HG03571 (cell line): ENCODE measurements around the gene FNDC3A.
"Not testable (repeated sequence)": the region's sequence is repeated elsewhere in the genome, so short reads cannot be mapped to it uniquely, and the experiment has no call there.

Source experiments
- ATAC-seq: cut with Tn5 transposase; IDR thresholded peaks from one replicate; pipeline ENCODE4 v1.9.1; 2021; ENCODE audit not compliant: unreplicated experiment

Gene FNDC3A

GRCh38 chr13:49132479-49133002 lies 156.8 kb downstream of the FNDC3A start:
- ATAC-seq = no peak

GRCh38 chr13:49134305-49134704 lies 158.6 kb downstream of the FNDC3A start:
- ATAC-seq = no peak

DNA sequence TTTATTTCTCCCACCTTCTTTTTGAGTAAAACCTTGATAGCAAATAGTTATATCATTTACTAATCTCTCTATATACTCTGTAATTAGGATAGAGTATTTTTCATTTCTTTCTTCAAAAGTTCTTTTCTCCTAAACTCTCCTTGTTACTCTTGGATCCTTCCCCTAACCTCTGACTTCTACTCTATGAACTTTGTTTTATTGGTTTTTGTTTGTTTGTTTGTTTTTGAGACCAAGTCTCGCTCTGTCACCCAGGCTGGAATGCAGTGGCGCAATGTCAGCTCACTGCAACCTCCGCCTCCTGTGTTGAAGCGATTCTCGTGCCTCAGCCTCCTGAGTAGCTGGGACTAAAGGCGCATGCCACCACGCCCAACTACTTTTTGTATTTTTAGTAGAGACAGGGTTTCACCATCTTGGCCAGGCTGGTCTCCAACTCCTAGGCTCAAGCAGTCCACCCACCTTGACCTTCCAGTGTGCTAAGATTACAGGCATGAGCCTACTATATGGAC lies 161.5 kb downstream of the FNDC3A start:
- ATAC-seq = not testable (repeated sequence)

GRCh38 chr13:49140910-49141611 lies 165.3 kb downstream of the FNDC3A start:
- ATAC-seq = no peak

- ATAC-seq = no peak
These were observed 171.2 kb downstream of the FNDC3A start for GRCh38 chr13:49146950-49147355.

DNA sequence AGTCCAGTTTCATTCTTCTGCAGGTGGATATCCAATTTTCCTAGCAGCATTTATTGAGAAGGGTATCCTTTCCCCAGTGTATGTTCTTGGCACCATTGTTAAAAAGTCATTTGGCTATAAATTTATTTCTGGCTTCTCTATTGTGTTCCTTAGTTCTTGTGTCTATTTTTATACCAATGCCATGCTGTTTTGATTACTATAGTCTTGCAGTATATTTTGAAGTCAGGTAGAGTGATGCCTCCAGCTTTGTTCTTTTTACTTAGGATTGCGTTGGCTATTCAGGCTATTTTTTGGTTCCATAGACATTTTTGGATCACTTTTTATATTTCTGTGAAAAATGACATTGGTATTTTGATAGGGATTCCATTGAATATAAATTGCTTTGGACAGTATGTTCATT lies 172.7 kb downstream of the FNDC3A start:
- ATAC-seq = no peak

DNA sequence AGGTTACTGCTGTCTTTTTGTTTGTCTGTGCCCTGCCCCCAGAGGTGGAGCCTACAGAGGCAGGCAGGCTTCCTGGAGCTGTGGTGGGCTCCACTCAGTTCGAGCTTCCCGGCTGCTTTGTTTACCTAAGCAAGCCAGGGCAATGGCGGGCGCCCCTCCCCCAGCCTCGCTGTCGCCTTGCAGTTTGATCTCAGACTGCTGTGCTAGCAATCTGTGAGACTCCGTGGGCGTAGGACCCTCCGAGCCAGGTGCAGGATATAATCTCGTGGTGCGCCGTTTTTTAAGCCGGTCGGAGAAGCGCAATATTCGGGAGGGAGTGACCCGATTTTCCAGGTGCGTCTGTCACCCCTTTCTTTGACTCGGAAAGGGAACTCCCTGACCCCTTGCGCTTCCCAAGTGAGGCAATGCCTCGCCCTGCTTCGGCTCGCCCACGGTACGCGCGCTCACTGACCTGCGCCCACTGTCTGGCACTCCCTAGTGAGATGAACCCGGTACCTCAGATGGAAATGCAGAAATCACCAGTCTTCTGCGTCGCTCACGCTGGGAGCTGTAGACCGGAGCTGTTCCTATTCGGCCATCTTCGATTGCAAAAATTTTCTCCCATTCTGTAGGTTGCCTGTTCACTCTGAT lies 182.4 kb downstream of the FNDC3A start:
- not testable (repeated sequence) for ATAC-seq

DNA sequence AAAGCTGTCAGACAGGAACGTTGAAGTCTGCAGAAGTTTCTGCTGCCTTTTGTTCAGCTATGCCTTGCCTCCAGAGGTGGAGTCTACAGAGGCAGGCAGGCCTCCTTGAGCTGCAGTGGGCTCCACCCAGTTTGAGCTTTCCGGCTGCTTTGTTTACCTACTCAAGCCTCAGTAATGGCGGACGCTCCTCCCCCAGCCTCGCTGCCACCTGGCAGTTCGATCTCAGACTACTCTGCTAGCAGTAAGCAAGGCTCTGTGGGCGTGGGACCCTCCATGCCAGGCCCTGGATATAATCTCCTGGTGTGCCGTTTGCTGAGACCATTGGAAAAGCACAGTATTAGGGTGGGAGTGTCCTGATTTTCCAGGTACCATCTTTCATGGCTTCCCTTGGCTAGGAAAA lies 187.4 kb downstream of the FNDC3A start:
- not testable (repeated sequence) for ATAC-seq

GRCh38 chr13:49164712-49165111 lies 189.0 kb downstream of the FNDC3A start:
- no peak for ATAC-seq

DNA sequence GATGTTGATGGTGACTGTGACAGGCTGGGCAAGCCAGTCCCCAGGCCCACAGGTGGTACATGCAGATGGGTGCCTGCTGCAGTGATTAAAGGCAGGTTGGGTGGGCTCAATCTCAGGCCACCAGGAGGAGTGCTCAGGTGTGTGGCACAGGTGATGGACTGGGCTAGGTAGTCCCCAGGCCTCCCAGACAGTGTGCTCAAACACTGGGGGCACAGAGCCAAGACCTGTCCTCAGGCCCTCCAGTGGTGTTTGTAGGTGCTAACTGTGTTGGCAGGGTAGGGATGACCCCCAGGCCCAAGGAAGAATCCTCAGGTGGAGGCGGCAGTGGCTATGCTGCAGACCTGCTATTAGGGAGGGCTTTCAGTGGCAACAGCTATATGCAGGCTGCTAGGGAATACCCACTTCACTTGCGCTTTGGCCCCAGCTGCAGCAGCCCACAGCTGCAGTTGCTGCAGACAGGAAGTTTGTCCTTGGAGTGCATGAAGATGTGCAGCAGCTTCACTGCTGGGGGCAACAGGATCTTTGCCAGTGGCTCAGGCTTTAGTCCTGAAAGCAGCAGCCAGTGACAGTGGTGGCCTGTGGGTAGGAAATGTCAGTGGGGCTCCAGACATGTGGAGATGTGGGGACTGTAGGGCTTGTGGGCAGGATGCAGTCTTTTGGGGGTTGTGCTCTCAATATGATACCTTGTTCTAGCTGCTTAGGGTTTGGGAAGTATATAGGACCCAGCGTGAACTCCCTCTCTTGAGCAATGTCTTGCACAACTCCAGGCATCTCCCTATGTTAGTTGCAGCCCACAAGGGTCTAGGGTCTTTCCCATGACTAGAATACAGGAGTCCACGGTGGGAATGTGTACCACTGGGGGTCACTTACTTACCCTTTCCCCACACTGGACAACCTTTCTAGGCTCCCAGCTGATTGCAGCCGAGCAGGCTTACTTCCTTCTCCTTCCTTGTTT lies 190.4 kb downstream of the FNDC3A start:
- ATAC-seq = no peak

- ATAC-seq = no peak
These were observed 195.6 kb downstream of the FNDC3A start for GRCh38 chr13:49171359-49171758.

DNA sequence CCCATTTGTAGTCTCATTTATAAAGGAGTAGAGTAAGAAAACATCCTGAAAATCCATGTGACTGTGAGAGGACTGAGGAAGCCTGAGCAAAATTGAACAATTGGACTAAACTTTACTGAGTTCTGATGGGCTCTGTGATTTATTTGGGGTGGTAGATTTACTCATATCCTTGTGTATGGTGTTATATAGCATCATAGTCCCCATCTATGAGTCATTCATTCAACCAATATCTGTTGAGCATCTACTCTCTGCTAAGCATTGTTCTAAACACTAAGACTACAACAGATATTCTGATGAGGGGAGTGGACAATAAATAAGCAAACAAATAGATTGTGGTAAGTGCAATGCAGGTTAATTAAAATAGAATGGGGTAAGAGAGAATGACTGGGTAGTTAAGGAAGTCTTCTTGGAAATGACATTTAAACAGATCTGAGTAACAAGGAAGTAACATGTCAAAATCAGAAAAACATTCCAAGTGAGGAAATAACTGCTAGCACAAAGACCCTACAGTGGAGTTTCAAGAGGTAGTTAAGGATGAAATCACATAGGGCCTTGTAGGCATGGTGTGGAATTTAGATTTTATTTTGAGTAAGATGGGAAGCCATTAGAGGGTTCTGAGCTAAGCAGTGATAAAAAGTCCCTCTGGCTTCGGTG lies 208.1 kb downstream of the FNDC3A start:
- ATAC-seq = no peak

DNA sequence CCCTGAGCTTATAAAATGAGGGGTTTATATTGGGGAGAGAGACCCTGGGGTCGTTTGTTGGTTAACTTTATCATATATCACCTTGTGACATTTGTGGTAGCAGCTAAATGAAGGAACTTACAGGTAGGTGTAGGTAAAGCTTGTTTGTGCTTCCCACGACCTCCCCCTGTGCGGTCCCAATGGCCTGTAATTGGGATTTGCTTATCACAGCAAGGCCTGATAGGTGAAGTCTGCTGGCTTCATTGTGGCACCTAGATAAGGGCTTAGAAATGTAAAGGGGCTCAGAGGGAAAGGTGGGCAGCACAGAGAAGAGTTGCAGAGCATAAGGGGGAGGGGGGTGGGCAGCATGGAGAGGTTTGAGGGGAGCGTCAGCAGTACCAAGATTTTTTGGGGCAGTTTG lies 208.9 kb downstream of the FNDC3A start:
- ATAC-seq = no peak

DNA sequence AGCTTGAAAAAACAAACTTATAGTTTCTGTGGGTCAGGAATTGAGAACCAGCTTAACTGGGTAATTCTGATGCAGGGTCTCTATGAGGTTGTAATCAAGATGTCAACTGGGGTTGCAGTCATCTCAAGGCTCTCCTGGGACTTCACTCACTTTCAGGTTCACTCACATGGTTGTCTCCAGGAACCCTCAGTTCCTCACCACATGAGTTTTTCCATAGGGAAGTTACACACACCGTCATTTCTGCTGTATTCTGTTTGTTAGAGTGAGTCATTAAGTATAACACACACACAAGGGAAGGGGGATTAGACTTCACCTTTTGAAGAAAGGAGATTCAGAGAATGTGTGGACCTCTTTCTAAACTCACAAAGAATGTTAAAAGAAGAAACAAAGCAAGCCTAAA lies 209.6 kb downstream of the FNDC3A start:
- ATAC-seq = no peak

DNA sequence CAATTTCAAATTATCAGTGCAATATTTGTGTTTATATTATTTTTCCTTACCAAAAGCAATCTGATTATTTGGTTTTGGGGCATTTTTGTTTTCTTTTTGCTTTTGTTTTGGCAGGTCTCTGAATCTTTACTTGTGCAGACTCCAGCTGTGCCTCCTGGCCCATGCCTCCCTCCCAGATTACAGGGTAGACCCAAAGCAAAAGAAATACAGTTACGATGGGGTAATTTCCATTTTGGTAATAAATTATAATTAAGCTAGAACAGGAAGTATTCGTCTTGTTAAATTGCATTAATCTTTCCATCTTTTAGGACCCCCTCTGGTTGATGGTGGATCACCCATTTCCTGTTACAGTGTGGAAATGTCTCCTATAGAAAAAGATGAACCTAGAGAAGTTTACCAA lies 215.2 kb downstream of the FNDC3A start:
- no peak for ATAC-seq

DNA sequence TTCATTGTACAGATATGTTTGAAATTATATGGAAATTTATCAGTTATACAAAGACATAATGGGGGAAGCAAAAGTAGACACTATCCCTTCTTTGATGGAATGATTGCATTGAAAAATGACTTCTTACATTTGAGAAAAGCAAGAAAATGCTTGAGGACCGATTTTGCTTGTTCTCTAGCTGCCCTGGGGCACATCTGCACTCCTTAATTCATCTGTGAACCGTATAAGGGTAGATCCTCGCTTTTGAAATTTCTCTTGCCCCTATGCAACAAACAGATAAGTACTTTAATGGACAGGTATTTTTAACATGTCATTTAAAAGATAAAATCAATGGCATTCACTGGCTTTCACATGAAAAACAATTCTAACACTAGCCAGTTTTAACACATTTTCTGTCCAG lies 230.9 kb downstream of the FNDC3A start:
- ATAC-seq = no peak

DNA sequence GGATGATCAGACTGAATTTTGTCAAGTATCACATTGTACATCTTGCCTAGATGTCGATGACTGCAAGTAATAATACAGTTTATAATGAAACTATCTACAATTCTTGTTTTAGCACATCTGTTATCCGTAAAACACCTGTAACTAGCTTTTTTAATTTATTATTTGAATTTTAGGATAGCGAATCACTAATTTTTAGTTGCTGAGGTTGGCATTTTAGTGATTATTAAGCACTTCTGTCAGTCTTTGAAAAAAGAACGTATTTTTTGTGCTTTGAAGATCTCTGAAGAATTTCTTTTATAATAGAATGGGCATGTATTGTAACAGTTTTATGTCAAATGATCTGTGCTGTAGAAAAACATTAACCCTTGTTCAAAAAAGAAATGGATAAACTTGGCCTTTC lies 232.9 kb downstream of the FNDC3A start:
- ATAC-seq = no peak

DNA sequence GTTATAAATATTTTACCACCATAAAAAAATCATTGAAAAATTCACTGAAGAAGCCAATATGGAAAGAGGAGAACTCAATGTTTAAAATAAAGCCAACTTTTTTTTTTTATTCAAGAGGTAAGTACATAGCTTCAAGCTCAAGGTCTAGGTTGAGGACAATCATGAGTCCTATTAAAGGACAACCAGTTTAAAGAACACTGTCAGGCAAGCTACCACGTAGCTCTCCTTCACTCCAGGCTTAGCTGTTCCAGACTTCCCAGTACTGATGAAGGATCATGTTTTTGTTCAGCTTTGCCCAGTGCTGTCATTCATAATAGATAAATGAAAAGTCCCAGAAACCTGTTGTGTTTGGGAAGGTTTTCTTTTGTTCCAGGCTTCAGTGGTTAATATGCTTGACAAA lies 234.4 kb downstream of the FNDC3A start:
- ATAC-seq = no peak

- ATAC-seq = no peak
These were observed 235.0 kb downstream of the FNDC3A start for GRCh38 chr13:49210669-49211068.

GRCh38 chr13:49213539-49213938 lies 237.8 kb downstream of the FNDC3A start:
- no peak for ATAC-seq
